Measurements from ENCODE around the gene IPO8.
"Not testable (repeated sequence)": the region's sequence is repeated elsewhere in the genome, so short reads cannot be mapped to it uniquely, and the experiment has no call there.

IPO8 gene

DNA sequence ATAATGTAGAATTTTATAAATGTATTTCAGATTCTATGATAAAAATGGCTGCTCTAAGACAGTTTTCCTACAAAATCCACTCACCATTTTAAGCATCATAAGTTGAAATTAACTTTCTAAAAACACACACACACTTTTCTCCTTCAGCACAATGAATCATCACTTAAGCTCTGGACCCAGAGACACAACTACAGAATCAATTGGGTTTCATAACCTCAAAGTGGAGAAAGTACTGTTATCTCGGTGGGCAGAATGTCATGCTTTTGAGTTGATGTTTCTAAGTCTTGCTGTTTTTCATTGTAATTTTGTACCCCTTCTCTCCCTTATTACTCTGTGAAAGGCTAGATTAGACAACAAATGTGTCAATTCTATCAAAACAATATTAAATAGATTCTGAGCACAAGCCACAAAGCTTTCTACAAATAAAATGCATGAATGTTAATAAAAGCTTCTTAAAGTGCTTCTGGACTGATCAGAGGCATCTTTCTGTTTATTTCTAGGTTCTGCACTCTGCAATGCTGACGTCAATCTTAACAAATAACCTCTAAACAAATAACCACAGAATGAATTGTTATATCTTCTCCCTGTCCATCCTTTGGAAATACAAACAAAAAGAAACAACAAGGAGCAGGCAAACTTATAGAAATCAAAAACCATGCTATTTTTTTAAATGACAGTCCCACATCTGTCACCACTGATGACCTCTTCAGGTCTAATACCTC, 8.2 kb downstream of the IPO8 start:
- no peak for DNase-seq

DNA sequence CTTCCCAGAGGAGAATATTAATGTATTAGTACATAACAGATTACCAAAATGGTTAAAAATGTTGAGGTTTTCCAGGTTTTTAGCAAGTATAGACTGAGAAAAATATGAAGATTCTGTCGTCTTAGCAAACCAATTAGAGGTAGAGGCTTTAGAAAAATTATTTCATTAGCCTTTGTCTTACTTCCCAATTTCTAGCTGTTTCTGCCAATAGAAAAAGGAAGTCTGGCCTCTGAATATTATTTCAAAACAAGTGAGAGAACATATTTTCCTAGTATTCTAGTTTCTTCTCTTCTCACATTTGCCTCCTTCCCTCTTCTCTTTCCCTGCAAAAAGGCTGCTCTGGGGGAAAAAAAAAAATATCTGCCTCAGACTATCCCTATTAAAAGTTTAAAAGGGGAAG, 16.4 kb downstream of the IPO8 start:
- no peak for DNase-seq

- no peak for DNase-seq
Measured at GRCh38 chr12:30678221-30678620, 17.4 kb downstream of the IPO8 start.

DNA sequence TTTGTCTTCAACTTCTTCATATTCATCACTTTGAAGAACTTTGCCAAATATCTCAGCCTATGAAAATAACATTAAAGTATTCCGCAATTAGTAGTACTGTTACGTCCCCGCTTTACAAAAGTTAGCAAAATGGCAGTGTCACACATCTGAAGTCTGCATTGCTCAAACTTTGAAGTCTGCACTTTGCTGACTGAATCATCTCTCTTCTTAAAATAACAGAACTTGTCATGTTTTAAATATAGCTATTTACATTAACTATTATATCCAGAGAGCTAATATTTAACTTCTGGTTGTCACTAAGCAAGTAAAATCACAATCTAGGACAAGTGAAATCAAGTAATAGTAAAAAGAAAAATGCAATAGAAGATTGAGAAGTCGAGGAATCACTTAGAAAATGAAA, 34.5 kb downstream of the IPO8 start:
- DNase-seq: no peak

DNA sequence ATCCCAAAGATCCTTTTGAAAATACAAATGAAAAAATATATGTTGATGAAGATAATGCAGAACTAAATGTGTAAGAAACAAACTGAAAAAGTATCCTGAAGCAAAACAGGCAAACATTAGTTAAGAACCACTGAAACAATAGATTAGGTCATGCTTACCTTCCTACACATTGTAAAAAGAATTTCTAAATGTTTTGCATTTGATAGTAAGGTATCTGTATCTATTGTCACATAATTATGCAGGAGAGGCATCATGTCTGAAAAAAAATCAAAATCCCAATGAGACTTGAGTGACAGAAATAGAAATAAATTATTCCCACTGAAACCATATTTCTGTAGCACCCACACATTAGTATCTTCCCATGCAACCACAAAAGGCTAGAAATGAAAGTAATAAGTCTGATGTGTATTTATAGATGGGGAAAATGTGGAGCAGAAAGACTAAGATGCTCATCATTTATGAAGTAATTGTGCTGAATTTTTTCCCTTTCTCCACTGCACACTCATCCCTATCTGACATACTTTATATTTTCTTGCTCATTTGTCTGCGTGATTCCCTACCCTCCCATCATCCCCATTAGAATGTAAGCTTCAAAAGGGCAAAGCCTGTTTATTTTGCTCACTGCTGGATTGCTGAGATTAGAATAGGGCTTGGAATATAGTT, 43.5 kb downstream of the IPO8 start:
- no peak for DNase-seq

DNA sequence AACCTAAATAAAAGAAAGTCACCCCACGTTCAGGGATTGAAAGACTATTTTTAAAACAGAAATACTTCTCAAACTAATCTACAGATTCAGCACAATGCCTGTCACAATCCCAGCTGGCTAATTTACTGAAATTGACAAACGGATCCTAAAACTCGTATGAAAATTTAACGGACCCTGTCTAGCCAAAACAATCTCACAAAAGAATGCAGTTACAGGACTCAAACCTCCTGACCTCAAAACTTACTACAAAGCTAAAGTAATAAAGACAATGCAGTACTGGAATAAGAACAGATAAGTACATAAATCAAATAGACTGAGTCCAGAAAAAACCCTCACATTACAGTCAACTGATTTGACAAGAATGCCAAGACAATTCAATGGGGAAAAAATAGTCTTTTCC, 48.8 kb downstream of the IPO8 start:
- DNase-seq: no peak

GRCh38 chr12:30643366-30643765, 52.3 kb downstream of the IPO8 start:
- DNase-seq: no peak

GRCh38 chr12:30640392-30640791, 55.3 kb downstream of the IPO8 start:
- DNase-seq: no peak

DNA sequence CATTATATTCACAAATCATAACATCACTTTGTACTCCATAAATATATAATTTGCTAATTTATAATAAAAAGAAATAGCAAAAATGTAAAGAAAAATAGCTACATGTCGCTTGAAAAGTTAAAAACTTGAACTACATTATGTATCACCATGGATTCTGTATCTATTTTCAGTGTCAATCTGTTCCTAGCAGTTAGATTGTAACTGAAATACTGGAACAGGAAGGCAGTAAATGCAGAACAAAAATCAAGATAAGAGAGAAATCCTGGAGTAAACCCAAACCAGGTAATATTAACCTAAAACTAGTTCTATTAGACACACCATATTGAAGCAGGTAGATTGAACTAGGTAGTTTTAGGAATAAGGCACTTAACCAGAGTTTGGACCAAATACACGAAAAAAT, 60.3 kb downstream of the IPO8 start:
- DNase-seq: no peak

- DNase-seq: no peak
Measured at GRCh38 chr12:30631740-30632139, 63.9 kb downstream of the IPO8 start.

- DNase-seq: no peak
Measured at GRCh38 chr12:30630979-30631285, 64.7 kb downstream of the IPO8 start.

- DNase-seq: no peak
Measured at GRCh38 chr12:30630076-30630978, 65.3 kb downstream of the IPO8 start.

GRCh38 chr12:30626847-30627246, 68.8 kb downstream of the IPO8 start:
- DNase-seq: no peak

- DNase-seq: no peak
Measured at GRCh38 chr12:30624009-30624408, 71.7 kb downstream of the IPO8 start.

- DNase-seq: no peak
Measured at GRCh38 chr12:30622509-30622908, 73.2 kb downstream of the IPO8 start.

DNA sequence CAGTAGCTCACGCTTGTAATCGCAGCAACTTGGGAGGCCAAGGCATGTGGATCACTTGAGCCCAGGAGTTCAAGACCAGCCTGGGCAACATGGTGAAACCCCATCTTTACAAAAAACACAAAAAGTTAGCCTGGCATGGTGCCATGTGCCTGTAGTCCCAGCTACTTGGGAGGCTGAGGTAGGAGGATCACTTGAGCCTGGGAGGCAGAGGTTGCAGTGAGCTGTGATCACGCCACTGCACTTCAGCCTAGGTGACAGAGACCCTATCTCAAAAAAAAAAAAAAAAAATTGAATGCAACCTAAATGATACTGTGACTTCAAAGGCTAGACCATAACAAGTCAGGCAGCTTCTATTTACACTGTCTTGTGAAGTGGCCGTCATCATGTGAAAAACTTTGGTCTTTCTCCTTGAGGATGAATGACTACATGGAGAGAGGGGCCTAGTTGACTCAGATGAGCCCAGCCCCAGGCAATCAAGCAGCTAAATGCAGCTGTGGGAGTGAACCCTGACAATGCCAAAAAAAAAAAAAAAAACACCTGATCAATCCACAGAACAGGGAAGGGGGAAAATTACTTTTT, 73.9 kb downstream of the IPO8 start:
- DNase-seq: not testable (repeated sequence)

DNA sequence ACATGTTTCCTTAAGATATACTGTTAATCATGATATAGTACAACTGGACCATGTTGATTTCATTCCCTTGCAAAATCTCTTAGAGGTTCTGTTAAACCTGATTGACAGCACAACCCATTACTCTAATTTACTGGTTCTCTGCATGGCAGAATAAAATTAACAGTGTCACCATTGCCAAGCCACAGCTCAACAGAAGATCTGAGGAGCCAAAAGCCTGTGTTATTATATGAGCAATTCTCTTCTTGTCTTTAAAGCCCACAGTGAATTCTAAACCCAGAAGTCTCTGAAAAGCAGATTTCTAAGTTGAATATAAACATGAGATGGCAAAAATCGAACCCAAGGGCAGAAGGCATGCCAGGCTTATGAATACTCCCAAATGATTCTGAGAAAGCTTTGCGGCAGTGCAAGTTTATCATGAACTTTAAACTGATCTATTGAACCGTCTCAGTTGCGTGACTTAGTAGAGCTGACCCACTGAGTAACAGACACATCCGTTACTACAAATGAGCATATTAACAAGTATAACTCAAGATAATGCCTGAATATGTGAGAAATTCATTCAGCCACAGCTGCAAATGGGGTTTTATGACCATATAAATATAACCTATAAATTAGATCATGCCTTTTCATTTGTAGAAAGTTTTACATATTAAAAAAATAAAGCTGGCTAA, 78.2 kb downstream of the IPO8 start:
- no peak for DNase-seq

DNA sequence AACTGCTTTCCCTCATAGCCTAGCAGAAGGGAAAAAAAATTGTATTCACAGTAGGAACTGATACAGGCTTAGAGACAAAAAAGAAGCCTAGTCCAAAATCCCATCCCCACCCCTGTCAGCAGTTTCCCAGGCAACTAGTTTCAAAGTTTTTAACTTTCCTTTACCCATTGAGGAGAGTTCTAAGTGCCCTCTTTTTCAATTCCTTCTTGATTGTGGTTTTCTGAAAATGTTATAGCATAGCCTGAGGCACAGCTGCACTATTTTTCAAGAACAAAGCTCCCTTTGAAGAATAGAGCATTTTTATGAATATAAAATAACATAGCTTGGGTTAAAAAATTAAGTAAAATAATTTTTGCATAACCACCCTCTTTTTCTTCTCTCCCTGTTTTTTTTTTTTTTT, 81.6 kb downstream of the IPO8 start:
- no peak for DNase-seq

- no peak for DNase-seq
Measured at GRCh38 chr12:30613119-30613830, 82.4 kb downstream of the IPO8 start.

- DNase-seq: no peak
Measured at GRCh38 chr12:30610718-30611117, 85.0 kb downstream of the IPO8 start.

- not testable (repeated sequence) for DNase-seq
Measured at GRCh38 chr12:30609819-30610218, 85.8 kb downstream of the IPO8 start.

DNA sequence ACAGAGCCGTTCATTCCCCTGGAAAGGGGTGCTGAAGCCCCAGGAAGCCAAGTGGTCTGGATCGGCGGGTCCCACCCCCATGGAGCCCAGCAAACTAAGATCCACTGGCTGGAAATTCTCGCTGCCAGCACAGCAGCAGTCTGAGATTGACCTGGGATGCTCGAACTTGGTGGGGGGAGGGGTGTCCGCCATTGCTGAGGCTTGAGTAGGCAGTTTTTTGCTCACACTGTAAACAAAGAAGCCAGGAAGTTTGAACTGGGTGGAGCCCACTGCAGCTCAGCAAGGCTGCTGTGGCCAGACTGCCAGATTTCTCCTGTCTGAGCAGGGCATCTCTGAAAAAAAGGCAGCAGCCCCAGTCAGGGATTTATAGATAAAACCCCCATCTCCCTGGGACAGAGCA, 91.4 kb downstream of the IPO8 start:
- DNase-seq: not testable (repeated sequence)

All from KG1 (cell line).